NCI-H82 treated with DMSO at 0.1 percent for 48 hours (cell line): ENCODE results near the gene SH3TC1.

Experiments used
- DNase-seq: peaks from one replicate; lab custom pipeline; 2025; ENCODE audit not compliant: unreplicated experiment; lab: John Stamatoyannopoulos, UW

Gene SH3TC1

GRCh38 chr4:8260656-8261111, 61.6 kb downstream of the SH3TC1 start:
- DNase-seq, result no peak

- no peak for DNase-seq
These were observed 62.9 kb downstream of the SH3TC1 start for GRCh38 chr4:8261851-8262535.

DNA sequence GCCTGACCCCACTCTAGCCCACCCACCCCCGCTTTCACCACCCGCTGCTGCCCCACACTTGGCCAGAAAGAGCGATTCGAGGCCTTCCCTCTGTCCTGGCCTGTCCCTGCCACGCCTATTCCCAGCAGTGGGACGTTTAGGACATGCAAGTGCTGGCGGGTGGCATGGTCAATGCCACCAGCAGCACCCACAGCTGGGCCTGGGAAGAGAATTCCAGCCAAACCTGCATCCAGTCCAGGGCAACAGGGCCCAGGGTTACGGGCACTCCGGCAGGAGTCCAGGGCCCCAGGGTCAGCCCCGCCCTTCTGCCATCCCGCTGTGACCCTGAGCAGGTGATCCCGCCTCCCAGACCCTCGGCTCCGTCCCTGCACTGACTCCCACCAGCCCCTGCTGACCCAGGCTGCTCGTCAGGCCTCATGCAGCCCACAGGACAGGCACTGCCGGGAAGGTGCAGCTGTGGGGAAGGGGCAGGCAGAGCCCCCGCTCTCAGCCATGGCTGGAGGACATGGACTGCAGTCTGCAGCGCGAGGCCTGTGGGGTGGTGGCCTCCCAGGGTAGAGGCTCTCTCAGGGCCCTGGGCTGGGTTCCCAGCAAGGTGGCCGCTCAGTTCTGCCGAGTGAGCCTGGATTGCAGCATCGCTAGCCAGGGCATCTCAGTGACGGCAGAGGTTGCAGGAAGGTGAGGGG, 63.7 kb downstream of the SH3TC1 start:
- no peak for DNase-seq

DNA sequence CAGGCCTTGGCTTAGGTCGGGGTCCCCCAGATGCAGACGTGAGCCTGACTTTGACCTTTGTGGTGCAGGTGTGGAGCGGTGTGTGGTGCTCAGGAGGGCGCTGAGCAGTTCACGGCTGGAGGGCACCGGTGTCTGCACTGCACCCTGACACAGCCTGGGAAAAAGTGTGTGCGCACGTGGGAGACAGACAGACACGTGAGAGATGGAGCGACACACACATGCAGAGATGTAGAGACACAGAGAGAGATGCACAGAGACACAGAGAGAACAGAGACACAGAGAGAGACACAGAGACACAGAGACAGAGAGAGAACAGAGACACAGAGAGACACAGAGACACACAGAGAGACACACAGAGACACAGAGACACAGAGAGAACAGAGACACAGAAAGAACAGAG, 64.3 kb downstream of the SH3TC1 start:
- no peak for DNase-seq

- DNase-seq, result no peak
These were observed 65.0 kb downstream of the SH3TC1 start for GRCh38 chr4:8264106-8264505.

DNA sequence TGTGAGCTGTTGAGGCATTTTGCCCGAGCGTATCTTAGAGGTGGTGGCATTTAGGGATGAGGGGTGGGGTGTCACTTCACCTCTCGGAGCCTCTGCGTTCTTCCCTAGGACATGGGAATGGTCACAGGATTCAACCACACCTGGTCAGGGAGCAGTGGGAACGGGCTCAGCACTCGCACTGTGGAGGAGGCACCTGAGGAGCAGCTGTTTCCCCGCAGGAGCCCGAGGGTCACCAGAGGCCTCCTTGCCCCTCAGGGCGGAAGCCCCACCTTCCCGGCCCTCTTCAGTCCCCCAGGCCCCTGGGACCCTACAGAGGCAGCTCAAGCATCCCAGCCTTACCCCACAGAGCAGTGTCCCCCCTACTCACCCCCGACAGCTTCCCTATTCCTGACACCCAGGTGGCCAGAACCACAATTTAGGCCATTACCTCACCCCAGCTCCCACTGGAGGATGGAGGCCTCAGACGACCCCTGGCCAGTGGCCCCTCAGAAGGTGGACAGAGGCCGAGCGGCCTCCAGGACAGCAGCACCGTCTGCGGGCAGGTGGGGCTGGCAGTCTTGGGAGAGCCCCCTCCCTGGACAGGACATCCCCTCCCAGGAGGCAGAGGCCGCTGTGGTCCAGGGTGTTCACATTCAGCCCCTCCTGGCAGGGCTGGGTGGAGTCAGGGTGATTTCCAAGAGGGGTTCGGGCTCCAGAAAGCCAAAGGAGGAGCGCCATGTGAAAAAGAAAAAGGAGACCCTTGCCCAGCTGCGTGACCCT, 66.3 kb downstream of the SH3TC1 start:
- no peak for DNase-seq

GRCh38 chr4:8266088-8266487, 67.0 kb downstream of the SH3TC1 start:
- DNase-seq, result no peak

- no peak for DNase-seq
These were observed 67.4 kb downstream of the SH3TC1 start for GRCh38 chr4:8266508-8266907.

DNA sequence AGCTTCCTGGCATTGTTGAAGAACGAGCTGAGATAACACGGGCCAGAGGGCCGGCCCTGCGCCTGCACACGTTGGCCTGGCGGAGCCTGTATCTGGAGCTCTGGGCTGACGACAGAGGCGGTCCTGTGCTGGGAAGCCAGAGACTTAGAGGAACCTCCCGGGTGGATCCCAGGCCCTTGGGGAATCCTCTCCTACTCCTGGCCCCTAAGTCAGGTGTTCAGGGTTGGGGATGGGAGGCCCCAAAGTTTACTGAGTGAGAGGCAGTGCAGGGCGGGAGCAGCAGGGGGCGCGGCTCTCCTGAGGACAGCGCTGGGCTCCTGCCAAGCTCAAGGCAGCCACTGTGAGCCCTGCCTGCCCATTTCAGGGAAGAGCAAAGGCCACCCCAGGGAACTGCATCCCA, 68.0 kb downstream of the SH3TC1 start:
- DNase-seq, result no peak

DNA sequence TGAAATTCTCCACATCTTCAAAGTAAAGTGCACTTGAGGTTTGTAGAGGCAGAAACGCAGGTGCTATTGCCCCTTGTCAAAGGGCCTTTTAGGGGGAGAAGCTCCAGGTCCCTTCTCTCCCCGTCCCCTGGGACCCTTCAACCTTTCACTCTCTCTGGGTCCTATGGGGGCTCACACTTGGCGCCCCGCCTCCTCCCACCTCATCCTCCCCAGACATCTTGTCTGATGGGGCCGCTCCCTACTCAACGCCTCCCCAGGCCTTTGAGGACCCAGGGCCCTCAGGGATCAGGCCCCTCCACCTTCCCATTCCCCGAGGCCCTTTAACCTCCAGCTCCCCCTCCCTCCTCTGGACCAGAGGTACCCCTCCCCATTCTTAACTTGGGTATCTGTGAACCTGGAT, 69.1 kb downstream of the SH3TC1 start:
- DNase-seq, result no peak

GRCh38 chr4:8268901-8269534, 69.9 kb downstream of the SH3TC1 start:
- no peak for DNase-seq

- DNase-seq, result no peak
These were observed 70.7 kb downstream of the SH3TC1 start, which contains the start of gene HTRA3 for GRCh38 chr4:8269535-8270417. HTRA3 (plus strand) TSS chr4:8269754; CDS start chr4:8269969, 215 bp downstream.

- DNase-seq, result no peak
These were observed 71.3 kb downstream of the SH3TC1 start for GRCh38 chr4:8270418-8270771.

GRCh38 chr4:8270912-8271815, 72.1 kb downstream of the SH3TC1 start:
- DNase-seq, result no peak

GRCh38 chr4:8271821-8272220, 72.7 kb downstream of the SH3TC1 start:
- DNase-seq, result no peak

- no peak for DNase-seq
These were observed 73.7 kb downstream of the SH3TC1 start for GRCh38 chr4:8272472-8273428.

DNA sequence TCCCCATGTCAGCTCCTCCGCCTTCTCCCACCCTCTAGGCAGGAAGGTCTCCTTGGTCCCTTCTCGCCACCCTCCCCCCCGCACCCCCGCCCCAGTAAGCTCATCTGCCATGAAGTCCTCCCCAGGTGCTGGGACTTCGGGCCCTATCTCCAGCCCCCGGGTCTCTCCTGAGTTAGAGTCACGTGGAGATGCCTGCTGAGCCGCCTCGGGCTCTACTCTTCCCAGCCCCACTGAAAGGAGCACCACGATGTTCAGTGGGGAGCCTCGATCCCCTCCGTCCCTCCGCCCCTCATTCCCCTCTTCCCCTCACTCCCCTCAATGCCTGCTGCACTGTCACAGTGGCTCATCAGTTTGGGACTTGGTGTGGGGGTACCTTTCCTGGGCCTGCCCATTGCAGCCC, 74.4 kb downstream of the SH3TC1 start:
- DNase-seq, result no peak

DNA sequence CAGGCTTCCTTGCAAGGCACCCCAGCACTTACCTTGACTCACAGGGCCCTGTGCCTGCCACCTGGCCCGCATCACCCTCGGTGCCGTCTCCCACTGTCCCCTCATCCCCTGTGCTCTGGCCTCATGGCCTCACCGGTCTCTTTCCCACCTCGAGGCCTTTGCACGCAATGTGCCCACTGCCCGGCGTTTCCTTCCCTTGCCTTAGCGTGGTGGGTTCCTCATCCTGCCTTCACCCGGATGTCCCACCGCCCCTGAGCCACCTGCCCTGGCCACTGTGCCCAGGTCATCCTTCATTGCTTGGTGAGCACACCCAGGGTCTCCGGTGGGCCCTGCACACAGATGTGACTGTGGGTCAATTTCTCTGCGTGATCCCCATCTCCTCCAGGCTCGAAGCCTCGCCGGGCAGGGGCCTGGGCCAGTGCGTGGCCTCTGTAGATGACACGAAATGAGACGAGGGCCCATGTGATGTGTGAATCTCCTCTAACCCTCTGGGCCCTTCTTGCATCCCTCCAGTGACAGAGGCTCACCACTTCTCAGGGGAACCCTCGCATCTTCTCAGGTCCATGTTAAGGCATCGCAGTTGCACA, 75.1 kb downstream of the SH3TC1 start:
- DNase-seq, result no peak
